CD4-positive, alpha-beta T cell (primary cell): ENCODE measurements around the gene PHKA1. TPM values are rescaled to one million over a fixed set of nuclear protein-coding genes. Genes with fewer than 3 reads are reported as not detected.
"Not testable (repeated sequence)": the region's sequence is repeated elsewhere in the genome, so short reads cannot be mapped to it uniquely, and the experiment has no call there.

Source experiments
- ATAC-seq: fragments of 200-7000 bp; cut with Tn5 transposase; one replicate; pipeline ENCODE4 v1.10.0; 2022; ENCODE audit warnings: mild to moderate bottlenecking; ENCODE audit not compliant: poor library complexity
- CTCF ChIA-PET: fragments of 350-600 bp; sonication (Branson Sonifier 250); formaldehyde crosslinking; loops from one replicate; lab custom pipeline; 2021; ENCODE audit warnings: antibody characterized with exemption, inconsistent platforms; lab: Charles Lee
- POLR2A ChIA-PET: fragments of 350-600 bp; sonication (Branson Sonifier 250); formaldehyde crosslinking; loops from one replicate; lab custom pipeline; 2021; ENCODE audit warnings: antibody characterized with exemption, inconsistent platforms; lab: Charles Lee
- DNase-seq, 14 experiments: peaks; one replicate each; pipeline ENCODE4 v3.0.0-alpha.2; 2013 to 2020; ENCODE audit warnings: mixed read lengths in 2 of 14
- H3K27ac ChIP-seq, 2 donors: one replicate each; pipeline versions ENCODE4 v1.5.1 to v1.7.0; 2013; ENCODE audit warnings: low read length in 2 of 2, low read depth in 1 of 2, mild to moderate bottlenecking in 1 of 2
- H3K27me3 ChIP-seq, 2 experiments: 1 replicate in 1 of 2; 2 replicates in 1 of 2; pipeline versions ENCODE4 v1.6.1 to v1.7.0; 2013; ENCODE audit warnings: low read length in 2 of 2, control low read depth in 1 of 2, mild to moderate bottlenecking in 1 of 2, moderate library complexity in 1 of 2; ENCODE audit not compliant: insufficient read depth in 2 of 2, control insufficient read depth in 1 of 2
- H3K36me3 ChIP-seq: one replicate; pipeline ENCODE4 v1.6.1; 2013; ENCODE audit warnings: low read length, control low read depth; ENCODE audit not compliant: insufficient read depth
- H3K4me1 ChIP-seq: one replicate; pipeline ENCODE4 v1.6.1; 2013; ENCODE audit warnings: low read length, control low read depth; ENCODE audit not compliant: insufficient read depth
- H3K4me3 ChIP-seq: one replicate; pipeline ENCODE4 v1.5.1; 2013; ENCODE audit warnings: mild to moderate bottlenecking, low read length, moderate library complexity
- H3K9me3 ChIP-seq, 2 experiments: 1 replicate in 1 of 2; 2 replicates in 1 of 2; pipeline versions ENCODE4 v1.6.1 to v1.7.0; 2013; ENCODE audit warnings: low read length in 2 of 2, mild to moderate bottlenecking in 2 of 2, control low read depth in 1 of 2, moderate library complexity in 1 of 2; ENCODE audit not compliant: control insufficient read depth in 1 of 2, insufficient read depth in 1 of 2
- H3K27ac Mint-ChIP-seq: one replicate; pipeline ENCODE4 v1.8.0; 2020; ENCODE audit warnings: mixed read lengths
- H3K27me3 Mint-ChIP-seq: one replicate; pipeline ENCODE4 v1.8.0; 2021; ENCODE audit warnings: mixed read lengths
- H3K36me3 Mint-ChIP-seq: one replicate; pipeline ENCODE4 v1.8.0; 2021; ENCODE audit warnings: low read depth, mixed read lengths
- H3K4me1 Mint-ChIP-seq: one replicate; pipeline ENCODE4 v1.8.0; 2021; ENCODE audit warnings: low read depth, mixed read lengths
- H3K4me3 Mint-ChIP-seq: one replicate; pipeline ENCODE4 v1.8.0; 2020; ENCODE audit warnings: mild to moderate bottlenecking, mixed read lengths
- H3K9me3 Mint-ChIP-seq: one replicate; pipeline ENCODE4 v1.8.0; 2020; ENCODE audit warnings: mixed read lengths
- intact Hi-C, 2 experiments: fragments of 100-400 bp; cut with DNase I in 1 of 2; cut with micrococcal nuclease in 1 of 2; formaldehyde crosslinking; loops; one replicate each; pipeline versions ENCODE4 v1.15.1 to v1.9.0; 2023 to 2025; cut with DNase I, micrococcal nuclease
- total RNA-seq, 174 experiments: library from RNA in 2 of 174; stranded (reverse) in 2 of 174; gene quantifications; one replicate each; pipeline ENCODE4 v1.2.3 and lab custom pipeline; 2021 to 2026
- TF ChIP-seq, protein P1 (sequence below): fragments of 200-600 bp; IDR thresholded peaks from one replicate; pipeline ENCODE4 v1.8.0; 2022; ENCODE audit warnings: antibody characterized with exemption, mild to moderate bottlenecking

Gene PHKA1
- total RNA-seq, 2 experiments from 2014 or later = 0.39 to 0.63 TPM

- Mint-ChIP-seq H3K4me1 (no peaks in the 10 kb centered on the region), H3K9me3 (no peaks in the 10 kb centered on the region), H3K4me3 (no peak overlapping the region), H3K36me3 (no peaks in the 10 kb centered on the region), H3K27ac (no peak overlapping the region), H3K27me3 (no peaks in the 10 kb centered on the region)
- Histone ChIP-seq H3K27me3 (no peaks in the 10 kb centered on the region), H3K4me3 (no peak overlapping the region), H3K27ac (no peak overlapping the region), H3K4me1 (no peaks in the 10 kb centered on the region), H3K36me3 (no peaks in the 10 kb centered on the region), H3K9me3 (no peaks in the 10 kb centered on the region)
- TF ChIP-seq, protein P1, sequence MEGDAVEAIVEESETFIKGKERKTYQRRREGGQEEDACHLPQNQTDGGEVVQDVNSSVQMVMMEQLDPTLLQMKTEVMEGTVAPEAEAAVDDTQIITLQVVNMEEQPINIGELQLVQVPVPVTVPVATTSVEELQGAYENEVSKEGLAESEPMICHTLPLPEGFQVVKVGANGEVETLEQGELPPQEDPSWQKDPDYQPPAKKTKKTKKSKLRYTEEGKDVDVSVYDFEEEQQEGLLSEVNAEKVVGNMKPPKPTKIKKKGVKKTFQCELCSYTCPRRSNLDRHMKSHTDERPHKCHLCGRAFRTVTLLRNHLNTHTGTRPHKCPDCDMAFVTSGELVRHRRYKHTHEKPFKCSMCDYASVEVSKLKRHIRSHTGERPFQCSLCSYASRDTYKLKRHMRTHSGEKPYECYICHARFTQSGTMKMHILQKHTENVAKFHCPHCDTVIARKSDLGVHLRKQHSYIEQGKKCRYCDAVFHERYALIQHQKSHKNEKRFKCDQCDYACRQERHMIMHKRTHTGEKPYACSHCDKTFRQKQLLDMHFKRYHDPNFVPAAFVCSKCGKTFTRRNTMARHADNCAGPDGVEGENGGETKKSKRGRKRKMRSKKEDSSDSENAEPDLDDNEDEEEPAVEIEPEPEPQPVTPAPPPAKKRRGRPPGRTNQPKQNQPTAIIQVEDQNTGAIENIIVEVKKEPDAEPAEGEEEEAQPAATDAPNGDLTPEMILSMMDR = no peak
- DNase-seq = no peak
- ATAC-seq = no peak
- POLR2A ChIA-PET = no interaction called here
- intact Hi-C loops = no loop called here
- CTCF ChIA-PET = no interaction called here
Measured at GRCh38 chrX:72685018-72685417, 29.1 kb downstream of the PHKA1 start.

DNA sequence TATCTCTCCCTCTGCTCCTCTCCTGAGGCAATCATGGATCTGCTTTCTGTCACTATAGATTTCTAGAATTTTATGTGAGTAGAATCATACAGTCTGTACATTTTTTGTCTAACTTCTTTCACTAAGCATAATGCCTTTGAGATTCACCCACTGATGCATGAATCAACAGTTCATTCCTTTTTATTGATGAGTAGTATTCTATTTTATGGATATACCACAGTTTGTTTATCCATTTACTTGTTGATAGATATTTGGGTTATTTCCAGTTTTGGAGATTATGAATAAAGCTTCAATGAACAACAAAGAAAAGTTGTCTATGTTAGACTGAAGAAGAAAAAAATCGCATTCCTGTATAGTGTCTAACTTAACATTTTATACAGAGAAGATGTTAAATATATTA lies 30.5 kb downstream of the PHKA1 start:
- Mint-ChIP-seq H3K4me1 (no peaks in the 10 kb centered on the region), H3K36me3 (no peaks in the 10 kb centered on the region), H3K4me3 (no peak overlapping the region), H3K9me3 (peaks cover 4% of the 10 kb centered on the region), H3K27ac (no peak overlapping the region), H3K27me3 (no peaks in the 10 kb centered on the region)
- ATAC-seq (no peak), DNase-seq (no peak)
- TF ChIP-seq, protein P1 = no peak
- ChIA-PET POLR2A (no interaction called here), CTCF (no interaction called here)
- Histone ChIP-seq H3K27ac (no peak overlapping the region), H3K9me3 (no peaks in the 10 kb centered on the region), H3K4me1 (no peaks in the 10 kb centered on the region), H3K4me3 (no peak overlapping the region), H3K36me3 (no peaks in the 10 kb centered on the region), H3K27me3 (no peaks in the 10 kb centered on the region)
- intact Hi-C loops = no loop called here

- CTCF ChIA-PET = no interaction called here
- Mint-ChIP-seq H3K36me3 (peaks cover 4% of the 10 kb centered on the region), H3K9me3 (peaks cover 4% of the 10 kb centered on the region), H3K27ac (no peak overlapping the region), H3K4me3 (no peak overlapping the region), H3K27me3 (no peaks in the 10 kb centered on the region), H3K4me1 (no peaks in the 10 kb centered on the region)
- DNase-seq = no peak
- POLR2A ChIA-PET = no interaction called here
- intact Hi-C loops = no loop called here
- H3K27ac ChIP-seq = no peak overlapping the region
- no peak overlapping the region for H3K4me3 ChIP-seq
- no peaks in the 10 kb centered on the region for H3K4me1 ChIP-seq
- TF ChIP-seq, protein P1 = no peak
- H3K27me3 ChIP-seq = no peaks in the 10 kb centered on the region
- H3K36me3 ChIP-seq = no peaks in the 10 kb centered on the region
- ATAC-seq = no peak
- no peaks in the 10 kb centered on the region for H3K9me3 ChIP-seq
Measured at GRCh38 chrX:72676465-72676864, 37.6 kb downstream of the PHKA1 start.

DNA sequence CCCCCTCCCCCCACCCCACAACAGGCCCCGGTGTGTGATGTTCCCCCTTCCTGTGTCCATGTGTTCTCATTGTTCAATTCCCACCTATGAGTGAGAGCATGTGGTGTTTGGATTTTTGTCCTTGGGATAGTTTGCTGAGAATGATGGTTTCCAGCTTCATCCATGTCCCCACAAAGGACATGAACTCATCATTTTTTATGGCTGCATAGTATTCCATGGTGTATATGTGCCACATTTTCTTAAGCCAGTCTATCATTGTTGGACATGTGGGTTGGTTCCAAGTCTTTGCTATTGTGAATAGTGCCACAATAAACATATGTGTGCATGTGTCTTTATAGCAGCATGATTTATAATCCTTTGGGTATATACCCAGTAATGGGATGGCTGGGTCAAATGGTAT lies 40.2 kb downstream of the PHKA1 start:
- H3K36me3 Mint-ChIP-seq, intact Hi-C loops, H3K4me1 ChIP-seq, H3K9me3 Mint-ChIP-seq, H3K4me3 Mint-ChIP-seq, H3K4me1 Mint-ChIP-seq, POLR2A ChIA-PET, H3K27ac Mint-ChIP-seq, H3K4me3 ChIP-seq, CTCF ChIA-PET, H3K27me3 Mint-ChIP-seq, H3K27me3 ChIP-seq, H3K36me3 ChIP-seq, H3K9me3 ChIP-seq, ATAC-seq, H3K27ac ChIP-seq, DNase-seq: not testable (repeated sequence)

GRCh38 chrX:72669508-72669907 lies 44.6 kb downstream of the PHKA1 start:
- DNase-seq, H3K27ac Mint-ChIP-seq, ATAC-seq, intact Hi-C loops, H3K9me3 ChIP-seq, H3K4me3 ChIP-seq, H3K4me1 ChIP-seq, H3K27me3 Mint-ChIP-seq, H3K36me3 Mint-ChIP-seq, H3K27me3 ChIP-seq, H3K27ac ChIP-seq, H3K36me3 ChIP-seq, H3K4me1 Mint-ChIP-seq, CTCF ChIA-PET, H3K4me3 Mint-ChIP-seq, POLR2A ChIA-PET, H3K9me3 Mint-ChIP-seq: not testable (repeated sequence)
